Measurements from ENCODE around the gene ADAM10.
"Not testable (repeated sequence)": the region's sequence is repeated elsewhere in the genome, so short reads cannot be mapped to it uniquely, and the experiment has no call there.

The ADAM10 gene

GRCh38 chr15:58749532-58750337, at the start of gene ADAM10:
Gene ADAM10 (minus strand): TSS chr15:58749707. CDS start chr15:58749534, 173 bp downstream.
- DNase-seq, result peak; percentile 99

GRCh38 chr15:58797505-58797904, 48.0 kb upstream of the ADAM10 start:
- DNase-seq, result no peak

- DNase-seq, result no peak
These were observed 46.3 kb upstream of the ADAM10 start for GRCh38 chr15:58795825-58796224.

DNA sequence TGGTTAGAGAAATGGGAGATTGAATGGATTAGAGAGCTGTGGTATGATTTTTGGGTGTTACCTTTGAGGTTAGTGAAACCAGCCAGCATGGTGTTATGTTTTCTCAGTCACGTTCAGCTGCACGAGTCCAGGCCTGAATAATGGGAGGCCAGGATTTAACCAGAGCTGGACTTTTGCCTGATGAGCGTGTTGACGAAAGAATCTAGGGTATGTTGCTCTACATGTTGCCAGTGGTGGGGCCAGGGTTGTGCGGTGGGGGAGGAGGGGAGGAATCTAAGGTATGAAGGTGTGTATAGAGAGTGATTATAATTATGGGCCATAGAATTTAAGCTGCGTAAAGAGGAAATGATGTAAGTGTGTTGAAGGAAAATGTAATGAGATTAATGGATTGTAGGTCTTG, 44.4 kb upstream of the ADAM10 start:
- no peak for DNase-seq

DNA sequence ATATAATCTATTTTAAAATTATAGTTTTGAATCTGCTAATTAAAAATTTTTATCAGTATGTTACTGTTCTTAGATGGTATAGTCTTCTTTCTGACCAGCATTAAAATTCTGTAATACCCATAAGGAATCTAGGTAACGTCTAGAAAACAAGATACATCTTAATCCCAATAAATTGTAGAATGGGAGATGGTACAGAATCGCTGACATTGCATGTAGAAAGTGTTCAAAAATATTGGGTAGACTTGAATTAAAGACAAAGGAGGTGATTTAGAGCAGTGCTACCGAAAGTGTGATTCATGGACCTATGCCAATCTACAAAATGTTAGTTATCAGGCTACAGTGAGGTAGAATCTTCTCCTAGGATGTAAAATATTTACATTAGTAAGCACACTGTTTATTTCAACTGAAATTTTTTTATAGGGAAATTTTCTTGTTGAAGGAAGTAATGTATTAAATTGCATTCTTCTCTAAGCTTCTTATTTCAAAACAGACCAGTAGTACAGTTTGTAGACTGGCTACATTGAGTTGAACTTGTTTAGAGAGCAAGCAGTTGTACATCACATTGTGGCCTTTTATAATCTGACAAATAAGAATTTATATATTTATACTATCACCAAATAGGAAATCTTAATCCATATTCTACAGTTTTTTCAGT, 38.7 kb upstream of the ADAM10 start:
- no peak for DNase-seq

DNA sequence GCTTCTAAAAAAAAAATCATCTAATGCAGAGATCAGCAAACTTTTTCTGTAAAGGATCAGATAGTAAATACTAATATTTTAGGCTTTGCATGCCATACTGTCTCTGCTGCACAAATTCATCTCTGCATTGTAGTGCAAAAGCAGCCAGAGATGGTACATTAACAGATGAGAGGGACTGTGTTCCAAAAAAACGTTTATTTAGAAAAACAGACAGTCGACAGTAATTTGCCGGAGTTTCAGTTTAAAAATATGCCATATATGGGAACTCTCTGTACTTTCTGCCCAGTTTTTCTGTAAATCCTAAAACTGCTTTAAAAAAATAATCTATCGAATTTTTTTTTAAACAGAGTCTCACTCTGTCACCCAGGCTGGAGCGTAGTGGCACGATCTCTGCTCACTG, 35.8 kb upstream of the ADAM10 start:
- DNase-seq, result no peak

DNA sequence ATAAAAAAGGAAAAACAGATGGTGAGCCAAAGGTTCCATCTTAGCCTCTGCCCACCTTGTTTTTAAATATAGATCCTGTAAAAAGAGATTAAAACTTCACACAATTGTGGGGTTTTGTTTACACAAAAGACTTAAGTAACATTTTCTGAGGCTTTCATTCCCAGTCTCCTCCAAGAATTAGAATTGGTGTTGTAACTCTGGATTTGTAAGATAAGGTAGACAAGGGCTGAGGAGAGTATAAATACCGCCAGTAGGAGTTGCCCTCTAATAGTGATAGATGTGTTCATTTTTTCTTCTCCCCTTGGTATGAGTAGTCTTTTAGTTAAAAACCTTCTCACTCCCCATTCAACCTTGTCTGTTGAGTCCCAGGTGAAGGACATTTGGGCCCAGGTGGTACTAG, 30.0 kb upstream of the ADAM10 start:
- DNase-seq, result no peak

DNA sequence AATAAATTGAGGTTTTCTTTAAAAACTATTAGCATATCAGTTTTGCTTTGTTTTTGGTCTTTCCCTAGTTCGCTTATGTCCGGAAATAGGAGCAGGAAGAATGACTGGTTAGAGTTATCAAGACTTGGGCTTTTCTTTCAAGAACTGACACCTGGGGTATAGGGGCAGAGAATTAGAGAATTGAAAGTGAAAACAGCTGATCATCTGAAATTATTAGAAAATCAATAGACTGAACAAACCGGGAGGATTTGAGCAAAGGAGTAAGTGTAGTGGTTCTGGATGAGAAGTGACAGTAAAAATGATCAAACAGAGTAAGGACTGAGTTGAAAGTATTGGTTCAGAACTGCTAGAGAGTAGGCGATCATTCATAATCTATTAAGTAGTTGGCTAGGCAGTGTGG, 27.6 kb upstream of the ADAM10 start:
- DNase-seq, result no peak

- no peak for DNase-seq
These were observed 25.9 kb upstream of the ADAM10 start for GRCh38 chr15:58775402-58775801.

GRCh38 chr15:58773024-58773423, 23.5 kb upstream of the ADAM10 start:
- no peak for DNase-seq

GRCh38 chr15:58771621-58772250, 22.2 kb upstream of the ADAM10 start:
- DNase-seq, result peak; percentile 64

- DNase-seq, result peak; percentile 99
These were observed 21.5 kb upstream of the ADAM10 start, which contains the start of gene MINDY2 for GRCh38 chr15:58770857-58771620. Gene MINDY2 (plus strand): TSS chr15:58771302. CDS start chr15:58771396, 94 bp downstream.

DNA sequence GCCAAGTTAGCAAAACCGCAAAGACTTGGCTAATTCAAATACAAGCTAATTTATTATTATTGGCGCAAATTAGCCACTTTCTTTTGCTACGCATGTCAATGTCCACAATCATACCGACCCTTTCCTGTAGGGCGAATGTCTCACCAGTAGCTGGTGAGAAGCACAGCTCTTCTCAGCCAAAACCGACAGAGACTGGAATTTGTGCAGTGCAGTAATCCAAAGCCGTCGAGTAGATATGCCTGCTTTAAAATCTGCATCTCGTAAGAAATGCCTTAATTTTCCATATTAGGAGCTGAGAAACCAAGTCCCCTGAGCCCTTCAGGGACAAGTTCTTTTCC, 21.0 kb upstream of the ADAM10 start:
- peak; percentile 79 for DNase-seq

GRCh38 chr15:58768601-58769004, 19.1 kb upstream of the ADAM10 start:
- DNase-seq, result not testable (repeated sequence)

DNA sequence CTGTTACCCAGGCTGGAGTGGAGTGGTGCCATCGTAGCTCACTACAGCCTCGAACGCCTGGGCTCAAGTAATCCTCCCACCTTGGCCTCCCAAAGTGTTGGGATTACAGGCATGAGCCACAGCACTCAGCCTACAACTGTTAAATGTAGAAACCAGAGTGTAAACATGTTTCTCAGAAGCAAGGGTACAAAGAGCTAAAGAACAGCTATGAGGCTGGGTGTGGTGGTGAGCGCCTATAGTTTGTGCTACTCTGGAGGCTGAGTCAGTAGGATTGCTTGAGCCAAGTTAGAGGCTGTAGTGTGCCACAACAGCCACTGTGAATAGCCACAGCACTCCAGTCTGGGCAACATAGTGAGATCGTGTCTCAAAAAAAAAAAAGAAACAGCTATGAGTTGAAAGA, 16.8 kb upstream of the ADAM10 start:
- DNase-seq, result no peak

DNA sequence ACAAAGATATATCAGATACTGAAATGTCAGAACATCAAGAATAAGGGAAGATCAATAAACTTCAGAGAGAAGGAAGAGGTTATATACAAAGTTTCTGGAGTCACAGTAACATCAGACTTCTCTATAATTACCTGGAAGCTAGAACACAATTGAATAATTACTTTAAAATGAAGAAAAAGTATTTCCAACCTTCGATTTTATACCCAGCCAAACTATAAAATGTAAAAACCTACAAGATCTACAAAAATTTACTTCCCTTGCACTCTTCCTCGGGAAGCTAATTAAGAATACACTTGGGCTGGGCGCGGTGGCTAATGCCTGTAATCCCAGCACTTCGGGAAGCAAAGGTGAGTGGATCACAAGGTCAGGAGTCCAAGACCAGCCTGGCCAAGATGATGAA, 15.0 kb upstream of the ADAM10 start:
- no peak for DNase-seq

DNA sequence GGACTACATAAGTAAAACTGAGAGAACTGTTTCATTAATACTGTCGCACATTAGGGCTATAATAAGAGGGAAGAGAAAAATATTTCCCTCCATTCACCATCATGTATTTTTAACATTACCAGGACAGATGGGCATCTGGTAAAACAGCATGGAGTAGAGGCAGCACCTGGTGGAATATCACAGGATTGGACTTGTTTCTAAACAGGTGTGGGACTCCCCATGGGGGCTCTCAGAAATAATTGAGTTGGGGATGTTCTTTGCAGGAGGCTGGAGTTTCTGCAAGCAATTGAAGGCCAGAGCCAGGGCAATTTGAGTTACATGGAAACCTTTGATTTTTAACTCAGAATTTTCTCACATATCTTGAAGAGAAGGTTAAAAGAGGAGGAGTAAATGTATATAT, 13.2 kb upstream of the ADAM10 start:
- DNase-seq, result no peak

DNA sequence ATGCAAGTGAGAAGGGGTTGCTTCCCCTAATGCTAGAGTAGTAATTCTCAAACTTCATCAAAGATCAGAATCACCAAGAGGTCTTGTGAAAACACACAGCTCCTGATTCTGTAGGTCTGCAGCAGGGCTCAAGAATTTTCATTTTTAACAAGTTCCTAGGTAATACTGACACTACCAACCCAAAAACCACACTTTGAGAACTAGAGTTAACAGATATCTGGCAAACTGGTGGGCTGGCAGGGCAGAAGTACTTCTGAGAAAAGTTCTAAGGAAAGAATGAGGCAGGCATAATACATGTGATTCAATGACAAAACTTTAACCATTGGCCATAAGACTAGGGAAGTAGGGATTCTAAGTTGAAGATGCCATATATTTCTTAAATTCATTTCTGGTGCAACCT, 12.8 kb upstream of the ADAM10 start:
- DNase-seq, result no peak

- no peak for DNase-seq
These were observed 11.5 kb upstream of the ADAM10 start for GRCh38 chr15:58761010-58761388.

DNA sequence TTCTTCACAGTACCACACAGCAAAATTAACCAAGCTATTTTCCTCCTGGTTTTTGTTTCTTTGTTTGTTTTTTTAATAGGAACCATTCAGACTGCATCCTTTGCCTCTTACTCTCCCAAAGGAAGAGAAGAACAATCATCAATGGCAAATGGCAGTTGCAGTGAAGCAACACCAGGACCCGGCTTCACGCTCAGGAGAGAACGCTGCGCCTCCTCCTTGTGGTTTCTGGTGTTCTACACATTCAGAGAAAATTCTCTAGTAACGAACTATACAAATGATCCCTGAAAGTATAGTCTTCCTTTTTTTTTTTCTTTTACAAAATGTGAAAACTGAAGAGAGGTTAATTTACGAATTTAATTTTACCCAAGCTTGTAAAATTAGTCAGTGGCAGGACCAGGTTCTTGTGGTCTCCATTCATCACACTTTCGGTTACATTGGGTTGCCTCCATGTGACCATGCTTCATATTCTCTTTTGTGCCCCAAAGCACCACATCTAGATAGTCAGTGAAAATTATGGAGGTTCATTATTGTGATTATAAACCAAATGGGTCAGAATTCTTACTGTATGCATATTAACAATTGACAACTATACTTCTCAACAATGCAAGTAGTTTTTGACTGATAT, 11.0 kb upstream of the ADAM10 start:
- no peak for DNase-seq

DNA sequence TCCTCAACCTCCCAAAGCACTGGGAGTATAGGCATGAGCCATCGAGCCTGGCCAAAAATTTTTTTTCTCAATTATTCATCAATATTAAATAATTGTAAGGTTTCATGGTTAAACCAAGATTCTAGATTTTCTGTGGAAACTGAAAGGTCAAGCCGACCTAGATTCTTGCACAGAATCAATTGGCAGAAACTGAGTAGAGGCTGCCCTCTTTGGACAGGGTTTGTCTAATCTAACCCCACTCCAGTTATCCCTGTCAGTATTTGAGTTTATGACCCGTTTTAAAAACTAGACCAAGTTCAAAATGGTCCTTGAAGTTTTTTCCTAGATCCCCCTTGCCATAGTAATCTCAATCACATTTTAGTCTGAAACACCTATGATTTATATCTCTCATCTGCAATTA, 8.6 kb upstream of the ADAM10 start:
- peak; percentile 24 for DNase-seq

GRCh38 chr15:58755956-58756355, 6.4 kb upstream of the ADAM10 start:
- DNase-seq, result peak; percentile 26

- no peak for DNase-seq
These were observed 5.8 kb upstream of the ADAM10 start for GRCh38 chr15:58755350-58755749.
